ENCODE measurements around the gene TPRKB.
"Not testable (repeated sequence)": the region's sequence is repeated elsewhere in the genome, so short reads cannot be mapped to it uniquely, and the experiment has no call there.

TPRKB gene

GRCh38 chr2:73739101-73739500 is 2.0 kb upstream of the TPRKB start:
- DNase-seq (ENCODE audit: low spot score), result no peak

DNA sequence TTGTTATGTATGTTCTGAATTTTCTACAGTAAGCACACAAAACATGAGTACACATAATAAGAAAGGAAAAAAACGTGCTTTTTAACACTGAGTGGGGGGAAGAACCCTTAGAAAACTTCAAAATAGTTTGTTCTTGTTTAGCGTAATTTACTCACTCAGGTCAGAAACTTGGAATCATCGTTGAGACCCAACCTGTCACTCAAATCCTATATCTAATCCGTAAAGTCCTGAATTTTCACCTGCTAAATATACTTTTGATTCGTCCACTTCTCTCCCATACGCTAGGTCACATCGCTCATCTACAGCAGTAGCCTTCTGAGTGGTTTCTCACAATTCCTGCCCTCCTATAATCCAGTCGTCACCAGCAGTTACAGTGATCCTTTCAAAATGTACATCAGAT is 767 bp downstream of the TPRKB start:
- no peak for DNase-seq (ENCODE audit: low spot score)

DNA sequence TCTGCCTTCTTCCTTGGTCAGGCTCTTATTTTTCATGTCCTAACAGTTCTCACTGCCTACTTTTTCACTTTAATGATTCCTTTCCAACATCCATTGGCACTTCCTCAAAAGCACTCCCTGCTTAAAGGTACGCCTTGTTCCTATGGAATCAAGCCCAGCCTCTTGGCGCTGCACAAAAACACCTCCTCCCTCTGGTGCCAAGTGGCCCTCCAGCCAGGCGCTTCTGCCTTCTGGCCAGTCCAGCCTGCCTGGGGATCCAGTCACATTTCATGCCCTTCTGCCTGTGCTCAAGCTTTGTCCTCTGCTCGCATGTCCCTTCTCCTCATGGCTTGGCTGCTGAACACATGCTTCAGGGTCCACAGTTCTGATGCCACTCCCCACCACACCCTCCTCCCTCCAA is 6.3 kb downstream of the TPRKB start:
- no peak for DNase-seq (ENCODE audit: low spot score)

GRCh38 chr2:73728711-73729110 is 8.4 kb downstream of the TPRKB start:
- DNase-seq (ENCODE audit: low spot score), result no peak

- DNase-seq (ENCODE audit: low spot score), result no peak
Measured at GRCh38 chr2:73728043-73728442, 9.1 kb downstream of the TPRKB start.

DNA sequence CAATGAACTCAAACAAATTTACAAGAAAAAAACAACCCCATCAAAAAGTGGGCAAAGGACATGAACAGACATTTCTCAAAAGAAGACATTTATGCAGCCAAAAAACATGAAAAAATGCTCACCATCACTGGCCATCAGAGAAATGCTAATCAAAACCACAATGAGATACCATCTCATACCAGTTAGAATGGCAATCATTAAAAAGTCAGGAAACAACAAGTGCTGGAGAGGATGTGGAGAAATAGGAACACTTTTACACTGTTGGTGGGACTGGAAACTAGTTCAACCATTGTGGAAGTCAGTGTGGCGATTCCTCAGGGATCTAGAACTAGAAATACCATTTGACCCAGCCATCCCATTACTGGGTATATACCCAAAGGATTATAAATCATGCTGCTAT is 10.5 kb downstream of the TPRKB start:
- DNase-seq (ENCODE audit: low spot score), result not testable (repeated sequence)

- no peak for DNase-seq (ENCODE audit: low spot score)
Measured at GRCh38 chr2:73718851-73719621, 18.1 kb downstream of the TPRKB start.

DNA sequence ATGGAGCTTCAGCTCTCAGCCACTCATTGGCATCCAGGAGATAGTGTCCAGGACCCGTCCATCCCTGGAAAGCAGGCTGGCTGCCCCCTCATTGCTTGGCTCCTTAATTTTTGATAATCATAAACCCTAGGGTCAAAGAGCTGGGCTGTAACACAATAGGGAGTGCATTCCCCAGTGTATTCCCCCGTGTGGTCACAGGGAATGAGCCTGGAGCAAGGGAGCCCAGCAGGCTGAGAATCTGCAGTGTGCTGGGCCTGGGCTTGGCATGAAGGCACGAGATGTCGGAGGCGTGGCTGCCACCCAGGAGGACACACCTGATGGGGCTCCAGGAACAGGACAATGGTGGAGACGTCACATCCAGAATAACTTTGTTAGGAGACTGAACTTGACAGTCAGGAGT is 18.7 kb downstream of the TPRKB start:
- no peak for DNase-seq (ENCODE audit: low spot score)

DNA sequence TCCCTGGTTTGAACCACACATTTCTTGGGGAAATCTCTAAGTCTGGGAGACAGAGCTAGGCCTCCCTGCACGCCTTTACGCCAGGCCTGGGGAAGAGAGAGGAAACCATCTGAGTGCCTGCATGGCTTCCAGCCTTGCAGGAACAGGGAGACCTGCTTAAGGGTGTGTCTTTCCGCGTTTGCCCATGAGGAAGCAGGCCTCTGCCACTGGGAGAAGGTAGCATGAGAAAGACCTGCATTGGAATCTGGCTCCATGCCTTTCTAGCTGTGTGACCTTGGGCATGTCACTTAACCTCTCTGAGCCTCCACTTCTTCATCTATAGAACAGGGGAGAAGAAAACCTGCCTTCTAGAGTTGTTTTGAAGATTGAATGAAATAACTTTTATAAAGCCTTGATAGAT is 19.4 kb downstream of the TPRKB start:
- DNase-seq (ENCODE audit: low spot score), result not testable (repeated sequence)

DNA sequence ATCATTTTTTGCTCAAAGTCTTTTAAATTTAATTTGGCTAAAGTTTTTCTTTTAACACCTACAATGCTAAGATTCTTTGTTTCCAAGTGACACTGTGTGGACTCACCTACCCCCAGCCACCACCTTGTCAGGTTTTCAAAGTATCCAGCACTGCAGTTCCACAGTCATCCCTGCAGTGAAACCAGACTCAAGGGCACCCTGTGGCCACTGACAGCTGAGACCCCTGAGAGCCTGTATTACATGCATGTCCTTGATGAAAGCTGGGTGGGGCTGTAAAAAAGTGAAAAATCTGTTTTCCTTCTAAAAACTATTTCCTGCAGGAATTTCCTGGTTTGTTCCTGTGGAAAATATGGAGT is 19.9 kb downstream of the TPRKB start:
- no peak for DNase-seq (ENCODE audit: low spot score)

- DNase-seq (ENCODE audit: low spot score), result no peak
Measured at GRCh38 chr2:73716543-73717250, 20.4 kb downstream of the TPRKB start.

- DNase-seq (ENCODE audit: low spot score), result no peak
Measured at GRCh38 chr2:73714091-73714490, 23.1 kb downstream of the TPRKB start.

DNA sequence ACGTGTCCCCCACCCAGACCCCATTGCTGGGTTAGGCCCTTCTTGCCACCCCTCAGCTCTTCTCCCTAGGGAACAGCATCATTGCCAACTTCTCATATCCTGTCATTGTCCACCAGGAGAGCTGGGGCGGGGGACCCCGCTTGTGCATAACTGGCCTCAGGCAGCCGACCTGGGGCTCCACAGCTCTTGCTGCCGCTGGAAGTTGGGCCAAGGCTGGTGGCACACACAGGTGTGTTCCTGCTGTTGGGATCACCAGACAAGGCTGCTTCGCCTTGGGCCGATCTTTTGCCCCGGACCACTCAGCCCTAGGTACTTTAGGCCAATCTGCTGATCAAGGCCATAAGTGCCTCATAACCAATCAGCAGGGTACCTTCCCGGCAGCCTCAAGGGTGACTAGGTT is 28.6 kb downstream of the TPRKB start:
- no peak for DNase-seq (ENCODE audit: low spot score)

GRCh38 chr2:73707636-73708035 is 29.5 kb downstream of the TPRKB start:
- DNase-seq (ENCODE audit: low spot score), result no peak

DNA sequence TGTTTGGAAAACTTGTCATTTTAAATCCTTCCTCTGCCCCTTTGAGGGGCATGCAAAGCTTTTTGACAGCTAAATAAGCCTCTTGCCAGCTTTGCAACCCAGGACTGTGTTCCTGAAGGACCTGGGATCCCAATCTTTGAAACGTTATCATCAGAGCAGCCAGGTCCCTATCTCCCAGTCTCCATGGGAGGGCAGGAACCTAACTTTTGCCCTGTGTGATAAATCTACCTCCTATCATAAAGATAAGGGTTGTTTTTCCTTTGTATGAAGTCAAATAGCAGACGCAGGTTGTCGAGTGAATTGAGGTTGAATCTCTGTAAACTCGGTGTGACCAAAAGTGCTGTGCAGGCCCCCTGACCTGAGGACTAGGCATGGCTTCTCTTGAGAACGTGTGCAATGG is 30.1 kb downstream of the TPRKB start:
- no peak for DNase-seq (ENCODE audit: low spot score)

DNA sequence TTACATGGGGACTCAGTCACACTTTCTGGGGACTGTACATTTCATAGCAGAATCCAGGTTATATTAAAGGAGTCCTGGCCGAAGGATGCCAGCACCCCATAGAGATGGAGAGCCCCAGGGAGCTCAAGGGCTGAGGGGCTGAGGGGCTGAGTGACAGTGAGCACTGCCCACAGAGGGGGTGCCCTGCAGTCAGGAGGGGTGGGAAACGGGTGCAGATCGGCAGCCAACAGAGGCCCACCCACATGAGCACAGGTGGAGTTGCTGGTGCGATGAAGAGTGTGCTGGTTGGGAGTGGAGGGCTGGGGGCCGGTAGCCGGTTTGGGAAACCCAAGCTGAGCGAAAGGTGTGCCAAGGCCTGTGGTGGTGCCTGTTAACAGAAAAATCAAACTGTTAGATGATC is 32.1 kb downstream of the TPRKB start:
- DNase-seq (ENCODE audit: low spot score), result no peak

DNA sequence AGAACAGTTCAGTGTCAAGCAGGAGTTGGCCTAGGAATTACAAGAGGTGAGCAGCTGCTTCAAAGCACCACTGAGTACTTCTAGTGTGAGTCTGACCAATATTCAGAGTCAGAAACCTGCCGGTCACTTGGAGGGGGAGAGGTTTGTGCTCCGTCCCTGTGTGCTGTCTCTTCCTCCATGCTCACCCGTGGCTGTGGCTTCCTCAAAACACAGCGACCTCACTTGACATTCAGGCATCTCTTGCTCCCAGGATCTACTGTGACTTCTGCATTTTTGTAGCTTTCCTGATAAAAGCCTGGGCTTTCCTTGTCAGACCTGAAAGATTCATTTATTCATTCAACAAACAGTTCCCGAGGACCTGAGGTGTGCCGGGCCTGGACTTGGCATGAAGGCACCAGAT is 32.9 kb downstream of the TPRKB start:
- no peak for DNase-seq (ENCODE audit: low spot score)

DNA sequence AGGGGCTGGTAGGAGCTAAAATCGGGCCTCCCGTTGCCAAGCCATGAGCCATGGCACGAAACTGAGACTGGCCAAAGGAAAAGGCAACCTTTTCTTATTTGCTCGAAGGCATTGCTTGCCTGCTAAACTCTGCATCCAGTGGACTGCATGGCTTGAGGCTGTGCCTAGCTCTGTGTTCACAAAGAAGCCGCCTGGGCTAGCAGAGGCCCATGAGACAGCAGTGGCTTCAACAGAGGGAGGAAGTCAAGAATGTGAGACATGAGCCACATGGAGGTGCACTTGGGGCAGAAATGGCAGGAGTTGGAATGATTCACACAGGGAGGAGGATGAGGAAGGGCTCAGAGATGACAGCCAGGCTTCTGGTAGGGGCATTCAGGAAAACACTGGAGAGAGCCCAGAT is 33.5 kb downstream of the TPRKB start:
- no peak for DNase-seq (ENCODE audit: low spot score)

DNA sequence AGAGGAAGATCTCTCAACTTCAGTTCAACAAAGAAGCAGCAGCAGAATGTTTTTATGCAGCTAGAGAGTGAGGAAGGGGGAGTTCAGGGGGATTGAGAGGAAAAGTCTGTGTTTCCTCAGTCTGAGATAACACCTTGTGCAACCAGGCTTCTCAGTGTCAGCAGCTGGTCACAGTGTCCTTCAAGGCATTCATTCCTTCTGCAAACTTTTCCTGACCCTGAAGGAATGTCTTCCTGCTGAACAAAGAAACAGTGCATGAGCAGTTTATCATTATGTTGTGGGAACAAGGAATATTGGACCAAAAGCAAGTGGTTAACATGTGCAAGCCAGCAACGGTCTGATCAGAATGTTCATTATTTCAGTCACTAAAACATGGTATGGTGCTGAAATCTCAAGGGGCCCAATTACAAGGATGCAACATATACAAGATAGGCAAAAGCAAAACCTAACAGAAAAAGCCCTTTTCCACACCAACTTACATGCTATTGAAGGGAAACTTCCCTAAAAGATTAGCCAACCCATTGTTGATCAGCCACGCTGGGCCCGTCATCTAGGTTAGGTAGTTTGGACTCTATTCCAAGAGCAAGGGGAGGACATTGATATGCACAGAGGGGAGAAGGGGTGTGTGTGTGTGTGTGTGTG is 34.2 kb downstream of the TPRKB start:
- DNase-seq (ENCODE audit: low spot score), result not testable (repeated sequence)

DNA sequence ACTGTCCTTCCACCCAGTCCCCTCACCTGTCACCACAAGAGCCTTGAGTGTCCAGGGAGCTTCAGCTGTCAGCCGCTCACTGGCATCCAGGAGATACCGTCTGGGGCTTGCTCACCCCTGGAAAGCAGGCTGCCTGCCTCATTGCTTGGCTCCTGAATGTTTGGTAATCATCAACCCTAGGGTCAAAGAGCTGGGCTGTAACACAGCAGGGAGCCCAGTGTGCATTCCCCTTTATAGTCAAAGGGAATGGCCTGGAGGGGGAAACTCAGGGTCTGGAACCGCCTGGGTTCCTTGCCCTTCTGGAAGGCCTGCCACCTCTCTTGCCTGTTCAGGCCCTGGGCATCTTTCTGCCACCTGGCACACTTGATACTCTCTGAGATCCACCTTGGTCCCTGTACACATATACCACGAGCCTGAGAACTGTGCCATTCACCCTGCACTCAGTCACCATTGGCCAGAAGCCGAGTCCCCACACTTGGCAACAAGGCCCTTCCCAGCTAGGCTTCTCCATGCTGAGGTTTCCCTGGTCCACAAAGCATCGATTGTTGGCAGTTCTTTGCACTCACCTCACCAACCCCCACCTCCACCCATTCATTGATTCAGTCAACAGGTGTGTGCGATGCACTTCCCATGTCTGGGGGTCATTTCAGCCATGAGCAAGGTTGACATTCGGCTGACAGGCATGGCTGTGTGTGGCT is 35.0 kb downstream of the TPRKB start:
- no peak for DNase-seq (ENCODE audit: low spot score)

GRCh38 chr2:73701448-73701765 is 35.7 kb downstream of the TPRKB start:
- DNase-seq (ENCODE audit: low spot score), result not testable (repeated sequence)

DNA sequence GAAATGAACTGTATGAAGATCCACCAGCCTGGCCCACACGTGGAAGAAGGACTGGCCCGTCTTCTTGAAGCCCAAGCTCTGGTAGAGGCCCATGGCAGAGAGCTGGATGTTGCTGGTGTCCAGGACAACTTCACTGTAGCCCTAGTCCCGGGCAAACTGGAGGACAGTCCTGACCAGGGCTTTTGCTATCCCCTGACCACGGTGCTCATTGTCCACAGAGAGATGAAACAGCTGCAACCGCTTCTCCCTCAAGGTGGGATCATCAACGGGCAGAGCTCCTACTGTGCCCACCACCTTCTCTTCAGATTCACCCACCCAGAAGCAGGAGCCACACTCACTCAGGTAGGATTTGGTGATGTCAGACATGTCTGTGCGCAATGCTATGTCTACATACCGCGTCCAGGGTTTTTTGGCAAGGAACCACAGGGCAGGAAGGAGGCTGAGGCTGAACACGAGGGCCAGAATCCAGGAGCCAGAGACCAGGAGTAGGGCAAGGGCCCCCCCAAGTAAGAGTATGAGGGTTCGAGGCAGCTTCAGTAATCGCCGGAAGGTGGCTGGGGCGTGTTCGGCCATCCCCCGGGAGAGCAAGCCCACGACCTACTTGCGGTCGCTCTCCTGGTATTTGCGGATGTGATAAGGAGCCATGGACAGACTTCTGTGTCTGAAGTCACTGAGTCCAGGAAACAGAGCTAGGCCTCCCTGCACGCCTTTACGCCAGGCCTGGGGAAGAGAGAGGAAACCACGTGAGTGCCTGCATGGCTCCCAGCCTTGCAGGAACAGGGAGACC is 36.3 kb downstream of the TPRKB start:
- DNase-seq (ENCODE audit: low spot score), result no peak
